AG20443 (cell line): ENCODE results near the gene NKTR.
"Not testable (repeated sequence)": the region's sequence is repeated elsewhere in the genome, so short reads cannot be mapped to it uniquely, and the experiment has no call there.

Source experiments
- DNase-seq: peaks from one replicate; pipeline ENCODE4 v3.0.0; 2012; ENCODE audit warnings: low spot score, mixed read lengths

Gene NKTR

DNA sequence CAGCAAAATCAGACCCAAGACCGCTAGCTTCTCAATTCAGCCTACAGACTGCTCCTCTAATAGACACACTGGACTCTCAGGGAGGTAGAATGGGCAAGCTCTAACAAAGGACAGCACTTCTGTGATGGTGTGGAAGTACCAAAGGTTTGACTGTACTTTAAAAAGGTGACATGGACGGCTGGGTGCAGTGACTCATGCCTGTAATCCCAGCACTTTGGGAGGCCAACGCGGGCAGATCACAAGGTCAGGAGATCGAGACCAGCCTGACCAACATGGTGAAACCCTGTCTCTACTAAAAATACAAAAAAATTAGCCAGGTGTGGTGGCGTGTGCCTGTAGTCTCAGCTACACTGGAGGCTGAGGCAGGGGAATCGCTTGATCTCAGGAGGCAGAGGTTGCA, 3.4 kb upstream of the NKTR start:
- not testable (repeated sequence) for DNase-seq

DNA sequence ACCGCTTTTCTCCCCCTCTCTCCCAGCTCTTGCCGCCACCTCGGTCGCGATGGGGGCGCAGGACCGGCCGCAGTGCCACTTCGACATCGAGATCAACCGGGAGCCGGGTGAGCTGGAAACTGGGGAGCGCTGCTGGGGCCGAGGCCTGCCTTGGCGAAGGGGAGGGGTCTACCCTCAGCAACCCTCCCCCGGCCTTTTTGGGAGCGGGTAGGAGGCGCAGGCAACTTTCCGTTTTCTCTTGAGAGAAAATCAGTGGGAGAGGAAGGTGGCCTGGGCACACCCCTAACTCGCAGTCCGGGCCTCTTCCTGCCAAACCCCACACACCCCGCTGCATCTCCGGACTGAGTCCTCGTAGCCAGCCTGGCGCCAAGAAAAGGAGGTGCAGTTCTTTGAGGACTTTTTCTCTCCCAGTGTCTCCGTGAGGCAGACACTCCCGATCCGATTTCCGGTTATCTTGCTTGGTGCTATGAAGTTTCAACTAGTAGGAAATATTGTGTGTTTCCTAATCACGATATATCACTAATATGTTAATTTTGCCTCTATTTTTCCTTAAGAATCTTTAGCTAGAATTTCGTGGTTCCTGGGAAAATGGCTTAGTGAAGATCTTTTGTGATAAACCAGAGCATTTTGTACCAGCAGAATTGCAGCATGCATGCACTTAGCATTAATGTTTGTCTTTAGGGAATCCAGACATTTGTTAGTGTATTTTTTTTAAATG, 631 bp downstream of the NKTR start:
- DNase-seq: peak; percentile 69

DNA sequence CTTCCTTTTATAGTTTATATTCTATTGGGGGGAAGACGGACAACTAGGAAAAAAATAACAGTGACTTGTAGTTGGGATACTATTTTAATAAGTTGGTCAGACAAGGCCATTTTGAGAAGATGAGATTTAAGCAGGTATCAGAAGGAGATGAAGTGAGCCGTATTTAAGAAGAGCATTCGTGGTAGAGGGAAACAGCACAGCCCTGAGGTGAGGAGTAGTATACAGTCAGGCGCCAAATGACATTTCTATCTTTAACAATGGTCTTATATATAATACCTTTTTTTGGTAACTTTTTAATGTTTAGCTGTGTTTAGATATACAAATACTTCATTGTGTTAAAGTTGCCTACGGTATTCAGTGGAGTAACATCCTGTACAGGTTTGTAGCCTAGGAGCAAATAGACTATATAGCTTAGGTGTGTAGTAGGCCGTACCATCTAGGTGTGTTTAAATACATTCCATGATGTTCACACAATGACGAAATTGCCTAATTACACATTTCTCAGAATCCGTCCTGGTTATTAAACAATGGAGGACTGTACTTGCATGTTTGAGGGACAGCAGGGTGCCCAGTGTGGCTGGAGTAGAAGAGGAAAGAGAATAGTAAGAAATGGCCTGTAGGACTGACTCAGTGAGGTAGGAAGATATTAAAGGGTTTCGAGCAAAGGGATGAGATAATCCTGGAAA, 1.6 kb downstream of the NKTR start:
- DNase-seq: no peak

DNA sequence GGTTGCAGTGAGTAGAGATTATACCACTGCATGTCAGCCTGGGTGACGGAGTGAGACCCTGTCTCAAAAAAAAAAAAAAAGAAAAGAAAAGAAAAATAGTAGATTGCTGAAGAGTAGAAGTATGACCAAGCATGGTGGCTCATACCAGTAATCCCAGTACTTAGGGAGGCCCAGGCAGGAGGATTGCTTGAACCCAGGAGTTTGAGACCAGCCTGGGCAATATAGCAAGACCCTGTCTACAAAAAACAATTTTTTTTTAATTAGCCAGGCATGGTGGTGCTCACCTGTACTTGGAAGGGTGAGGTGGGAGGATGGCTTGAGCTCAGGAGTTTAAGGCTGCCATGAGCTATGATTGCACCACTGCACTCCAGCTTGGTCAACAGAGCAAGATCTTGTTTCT, 2.5 kb downstream of the NKTR start:
- DNase-seq: no peak

DNA sequence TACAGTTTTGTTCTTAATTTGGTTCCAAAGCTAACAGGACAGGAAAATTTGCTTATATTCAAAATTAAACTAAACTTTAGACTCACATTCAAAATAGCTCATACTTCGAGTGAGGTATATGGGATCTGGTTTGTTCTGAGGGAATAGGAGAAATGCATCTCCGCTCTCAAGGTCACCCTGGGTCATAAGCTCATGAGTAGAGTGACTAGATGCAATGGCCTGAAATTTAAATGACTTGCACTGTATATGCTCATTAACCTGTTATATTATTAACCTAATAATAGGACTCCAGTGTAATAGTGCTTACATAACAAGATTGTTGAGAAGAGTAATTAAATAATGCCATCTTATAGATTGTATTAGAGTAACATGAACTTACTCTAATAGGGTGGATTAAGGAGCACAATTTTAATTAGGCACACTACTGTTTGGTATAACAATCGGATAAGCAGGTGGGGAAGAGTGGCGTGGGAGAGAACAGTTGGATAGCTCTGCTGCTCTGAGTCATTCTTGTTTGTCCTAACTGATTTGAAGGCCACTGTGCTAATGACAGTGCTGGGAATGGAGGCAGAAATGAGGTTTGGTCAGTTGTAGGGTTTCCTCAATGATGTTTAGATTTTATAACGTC, 5.2 kb downstream of the NKTR start:
- DNase-seq: peak; percentile 14

DNA sequence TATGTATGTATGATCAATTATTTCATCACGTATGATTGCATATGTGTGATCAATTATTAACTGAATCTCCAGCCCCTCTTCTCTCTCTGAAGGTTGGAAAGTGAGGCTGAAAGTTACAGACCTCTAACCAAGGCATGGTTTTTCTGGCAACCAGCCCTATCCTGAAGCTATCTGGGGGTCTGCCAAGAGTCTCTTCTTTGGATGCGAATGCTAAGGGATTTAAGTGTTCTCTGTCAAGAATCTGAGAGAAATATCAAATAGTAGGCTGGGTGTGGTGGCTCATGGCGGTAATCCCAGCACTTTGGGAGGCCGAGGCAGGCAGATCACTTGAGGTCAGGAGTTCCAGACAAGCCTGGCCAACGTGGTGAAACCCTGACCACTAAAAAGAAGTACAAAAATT, 8.1 kb downstream of the NKTR start:
- DNase-seq: peak; percentile 9

DNA sequence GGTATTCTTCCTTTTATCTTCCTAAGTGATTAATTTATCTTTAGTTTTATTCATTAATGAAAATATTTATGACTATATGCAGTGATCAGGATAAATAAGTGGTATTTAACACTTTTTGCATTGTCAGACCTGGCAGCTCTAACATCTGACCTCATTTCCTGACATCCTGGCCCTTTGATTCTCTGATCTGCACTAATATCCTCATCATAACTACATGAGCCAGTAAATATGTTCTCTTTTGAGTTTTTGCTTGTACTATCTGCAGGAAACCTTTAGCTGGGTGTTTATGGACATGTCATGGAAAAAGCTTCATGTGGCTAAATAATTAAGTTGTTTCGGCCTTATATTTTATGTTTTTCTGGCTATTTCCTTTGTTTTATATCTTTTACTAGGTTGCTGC, 10.5 kb downstream of the NKTR start:
- DNase-seq: no peak

DNA sequence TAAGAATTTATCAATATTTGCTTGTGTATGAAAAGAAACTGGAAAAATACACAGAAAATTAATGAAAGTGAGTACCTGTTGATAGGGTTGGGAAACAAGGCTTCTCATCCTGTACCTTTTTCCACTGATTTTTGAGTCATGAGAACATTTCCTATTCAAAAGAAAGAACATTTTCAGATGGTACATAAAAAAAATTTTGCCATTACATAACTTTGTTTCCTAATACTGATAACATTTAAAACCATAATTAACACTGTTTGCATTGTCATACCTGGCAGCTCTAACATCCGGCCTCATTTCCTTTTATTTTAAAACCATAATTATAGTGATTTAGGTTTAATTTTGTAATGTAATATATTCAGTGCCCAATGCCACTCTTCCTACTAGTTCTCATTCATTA, 11.7 kb downstream of the NKTR start:
- no peak for DNase-seq

DNA sequence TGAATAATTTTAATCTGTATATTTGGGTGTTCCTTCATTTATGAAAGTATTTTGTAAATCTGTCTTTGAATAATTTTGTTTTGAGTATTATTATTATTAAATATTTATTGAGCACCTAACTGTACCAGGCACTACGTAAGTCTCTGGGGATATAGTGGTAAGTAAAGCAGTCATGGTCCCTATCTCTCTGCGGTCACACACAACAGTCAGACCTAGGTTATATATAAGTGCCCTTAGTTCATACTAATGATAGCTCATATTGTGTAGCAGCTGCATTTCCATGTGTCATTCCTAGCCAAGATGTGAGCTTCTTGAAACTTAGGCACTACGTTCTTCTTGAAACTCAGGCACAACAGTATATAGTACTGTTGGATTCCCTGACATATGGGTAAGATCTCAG, 12.4 kb downstream of the NKTR start:
- no peak for DNase-seq

DNA sequence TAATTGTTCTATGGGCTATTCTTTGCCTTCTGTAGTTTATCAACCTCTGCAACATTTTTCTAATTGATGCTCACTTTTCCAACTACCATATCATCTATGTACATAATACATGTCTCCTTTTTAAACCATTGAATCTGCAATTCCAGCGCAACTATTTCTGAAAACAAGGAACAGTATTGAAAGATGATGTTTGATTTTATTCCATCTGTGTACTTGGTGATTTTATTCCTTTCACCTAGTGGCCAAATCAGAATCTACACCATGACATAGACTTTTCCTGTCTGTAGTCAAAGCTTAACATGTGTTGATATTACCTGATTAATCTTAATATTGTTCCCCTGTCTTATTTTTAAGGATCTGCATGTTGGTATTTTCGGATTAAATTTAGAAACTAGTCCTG, 13.0 kb downstream of the NKTR start:
- no peak for DNase-seq

DNA sequence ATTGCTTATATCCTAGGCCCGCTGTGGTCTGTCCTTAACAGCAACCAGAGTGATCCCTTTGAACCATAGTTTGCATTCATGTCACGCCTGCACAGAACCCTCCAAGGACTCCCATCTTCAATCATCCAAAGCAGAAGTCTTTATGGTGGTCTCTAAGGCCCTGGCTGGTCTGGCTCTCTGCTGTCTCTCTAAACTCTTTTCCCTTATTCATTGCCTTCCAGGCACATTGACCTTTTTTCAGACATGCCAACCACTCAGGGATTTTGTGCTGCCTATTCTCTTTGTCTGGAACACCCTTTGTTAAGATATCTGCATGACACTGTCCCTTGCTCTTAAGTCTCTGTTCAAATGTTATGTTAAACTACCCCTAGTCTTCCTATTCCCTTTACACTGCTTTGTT, 31.1 kb downstream of the NKTR start:
- DNase-seq: no peak

DNA sequence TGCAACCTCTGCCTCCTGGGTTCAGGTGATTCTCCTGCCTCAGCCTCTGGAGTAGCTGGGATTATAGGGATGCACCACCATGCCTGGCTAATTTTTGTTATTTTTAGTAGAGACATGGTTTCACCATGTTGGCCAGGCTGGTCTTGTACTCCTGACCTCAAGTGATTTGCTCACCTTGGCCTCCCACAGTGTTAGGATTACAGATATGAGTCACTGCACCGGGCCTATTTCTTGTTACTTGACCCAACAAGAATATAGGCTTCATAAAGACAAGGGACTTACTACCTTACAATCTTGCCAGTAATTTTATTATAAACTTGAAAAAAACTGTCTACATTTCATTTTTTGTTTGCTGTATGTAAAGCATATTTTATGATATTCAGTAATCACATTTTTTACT, 31.7 kb downstream of the NKTR start:
- DNase-seq: no peak

DNA sequence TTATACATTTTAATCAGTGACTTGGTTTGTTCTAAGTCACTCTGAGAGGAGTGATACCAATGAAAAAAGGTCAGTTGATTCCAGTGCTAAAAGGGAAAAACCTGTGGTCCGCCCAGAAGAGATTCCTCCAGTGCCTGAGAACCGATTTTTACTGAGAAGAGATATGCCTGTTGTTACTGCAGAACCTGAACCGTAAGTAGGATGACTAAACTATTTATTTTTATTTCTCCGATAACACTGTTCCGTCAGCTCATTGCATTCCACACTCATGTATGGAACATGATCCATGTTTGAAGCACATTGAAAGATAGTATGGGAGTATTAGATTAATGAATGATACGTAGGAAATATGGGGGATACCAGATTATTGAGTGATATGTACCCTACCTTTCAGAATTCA, 33.1 kb downstream of the NKTR start:
- no peak for DNase-seq

DNA sequence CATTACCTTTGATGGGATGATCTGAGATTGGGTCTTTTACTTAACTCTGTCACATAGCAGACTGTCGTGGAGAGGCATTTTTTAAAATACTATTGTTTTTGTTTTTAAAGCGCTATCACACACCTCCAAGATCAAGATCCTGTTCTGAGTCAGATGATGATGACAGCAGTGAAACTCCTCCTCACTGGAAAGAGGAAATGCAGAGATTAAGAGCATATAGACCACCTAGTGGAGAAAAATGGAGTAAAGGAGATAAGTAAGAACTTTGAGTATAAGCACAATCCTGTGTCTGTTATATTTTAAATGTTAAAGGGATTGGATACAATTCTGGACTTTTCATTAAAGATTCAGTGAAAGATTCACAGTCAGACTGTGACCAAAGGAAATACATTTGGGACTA, 34.6 kb downstream of the NKTR start:
- no peak for DNase-seq

DNA sequence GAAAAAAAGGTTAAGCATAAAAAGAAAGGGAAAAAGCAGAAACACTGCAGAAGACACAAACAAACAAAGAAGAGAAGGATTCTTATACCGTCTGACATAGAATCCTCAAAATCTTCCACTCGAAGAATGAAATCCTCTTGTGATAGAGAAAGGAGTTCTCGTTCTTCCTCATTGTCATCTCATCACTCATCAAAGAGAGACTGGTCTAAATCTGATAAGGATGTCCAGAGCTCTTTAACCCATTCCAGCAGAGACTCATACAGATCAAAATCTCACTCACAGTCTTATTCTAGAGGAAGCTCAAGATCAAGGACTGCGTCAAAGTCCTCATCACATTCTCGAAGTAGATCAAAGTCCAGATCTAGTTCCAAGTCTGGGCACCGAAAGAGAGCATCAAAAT, 36.5 kb downstream of the NKTR start:
- DNase-seq: no peak

DNA sequence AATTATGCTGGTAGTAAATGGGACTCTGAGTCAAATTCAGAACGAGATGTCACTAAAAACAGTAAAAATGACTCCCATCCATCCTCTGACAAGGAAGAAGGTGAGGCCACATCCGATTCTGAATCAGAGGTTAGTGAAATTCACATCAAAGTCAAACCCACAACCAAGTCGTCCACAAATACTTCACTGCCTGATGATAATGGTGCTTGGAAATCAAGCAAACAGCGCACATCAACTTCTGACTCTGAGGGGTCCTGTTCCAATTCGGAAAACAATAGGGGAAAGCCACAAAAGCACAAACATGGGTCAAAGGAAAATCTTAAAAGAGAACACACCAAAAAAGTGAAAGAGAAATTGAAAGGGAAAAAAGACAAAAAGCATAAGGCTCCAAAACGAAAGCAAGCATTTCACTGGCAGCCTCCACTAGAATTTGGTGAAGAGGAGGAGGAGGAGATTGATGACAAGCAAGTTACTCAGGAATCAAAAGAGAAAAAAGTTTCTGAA, 37.9 kb downstream of the NKTR start:
- DNase-seq: no peak

DNA sequence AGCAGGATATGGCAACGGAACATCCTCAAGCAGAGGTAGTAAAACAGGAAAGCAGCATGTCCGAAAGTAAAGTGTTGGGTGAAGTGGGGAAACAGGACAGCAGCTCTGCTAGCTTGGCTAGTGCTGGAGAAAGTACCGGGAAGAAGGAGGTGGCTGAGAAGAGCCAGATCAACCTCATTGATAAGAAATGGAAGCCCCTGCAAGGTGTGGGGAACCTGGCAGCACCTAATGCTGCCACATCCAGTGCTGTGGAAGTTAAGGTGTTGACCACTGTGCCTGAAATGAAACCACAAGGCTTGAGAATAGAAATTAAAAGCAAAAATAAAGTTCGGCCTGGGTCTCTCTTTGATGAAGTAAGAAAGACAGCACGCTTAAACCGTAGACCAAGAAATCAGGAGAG, 38.7 kb downstream of the NKTR start:
- DNase-seq: no peak

DNA sequence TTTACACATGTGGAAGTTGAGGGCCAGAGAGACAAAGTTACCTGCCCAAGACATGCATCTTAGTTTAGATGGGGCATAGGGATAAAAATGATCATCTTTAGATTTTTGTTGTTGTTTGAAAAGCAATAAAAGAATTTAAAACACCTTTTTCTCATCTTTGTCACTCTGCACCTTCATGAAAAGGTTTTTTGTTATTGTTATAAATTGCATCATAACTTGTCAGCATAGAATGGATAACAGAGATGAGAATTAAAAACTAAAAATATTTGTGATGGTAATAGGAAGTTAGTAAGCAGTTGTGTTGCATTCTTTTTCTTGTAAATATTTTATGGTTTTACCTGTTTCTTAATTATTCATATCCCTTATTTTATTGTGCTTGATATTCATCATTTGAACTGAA, 39.6 kb downstream of the NKTR start:
- DNase-seq: no peak

DNA sequence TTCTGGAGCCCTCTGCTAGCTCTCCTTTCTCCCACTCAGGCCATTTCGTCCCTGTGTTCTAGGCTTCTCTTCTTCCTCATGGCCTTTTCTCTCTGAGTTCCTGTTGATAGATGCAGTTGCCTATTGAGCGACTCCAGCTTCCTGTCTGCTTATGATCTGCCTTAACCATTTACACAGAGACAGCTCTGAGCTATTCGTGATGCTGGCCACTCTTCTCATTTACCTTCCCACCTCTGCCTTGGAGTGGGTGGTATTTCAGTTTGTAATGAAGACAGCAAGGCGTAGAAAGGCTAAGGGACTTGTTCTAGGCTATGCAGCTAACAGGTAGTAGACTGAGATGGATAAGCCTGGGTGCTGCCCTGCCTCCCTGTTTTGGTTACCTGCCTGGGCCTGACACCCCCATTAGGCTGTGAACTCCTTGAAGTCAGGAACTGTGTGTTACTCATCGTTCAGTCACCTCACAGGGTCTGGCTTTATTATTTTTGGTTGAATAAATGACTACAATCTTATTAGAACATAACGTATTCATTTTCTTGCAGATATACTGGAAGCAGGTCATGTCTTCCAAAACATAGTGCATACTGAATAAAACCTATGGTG, 40.4 kb downstream of the NKTR start:
- DNase-seq: no peak

DNA sequence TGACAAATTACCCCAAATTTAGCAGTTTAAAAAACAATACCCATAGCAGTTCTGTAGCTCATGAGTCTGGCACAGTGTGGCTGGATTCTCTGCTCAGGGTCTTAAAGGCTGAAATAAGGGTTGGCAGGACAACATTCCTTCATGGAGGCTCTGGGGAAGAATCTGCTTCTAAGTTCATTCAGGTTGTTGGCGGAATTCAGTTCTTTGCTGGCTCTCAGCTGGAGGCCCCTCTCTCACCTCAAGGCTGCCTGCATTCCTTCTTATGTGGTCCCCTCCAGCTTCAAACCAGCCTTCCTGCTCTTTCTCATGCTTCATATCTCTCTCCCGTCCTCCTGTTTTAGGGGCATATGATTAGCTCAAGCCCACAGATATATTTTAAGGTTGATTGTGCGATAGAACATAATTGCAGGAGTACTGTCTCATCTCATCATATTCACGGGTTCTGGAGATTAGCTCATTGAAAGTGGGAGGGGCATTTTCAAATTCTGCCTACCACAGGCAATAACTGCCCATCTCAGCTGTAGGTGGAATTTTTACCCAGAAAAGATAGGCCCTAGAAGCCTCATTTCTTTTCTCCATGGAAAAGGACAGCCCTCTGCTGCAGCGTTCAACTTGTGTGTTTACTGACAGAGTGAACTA, 47.5 kb downstream of the NKTR start:
- no peak for DNase-seq

DNA sequence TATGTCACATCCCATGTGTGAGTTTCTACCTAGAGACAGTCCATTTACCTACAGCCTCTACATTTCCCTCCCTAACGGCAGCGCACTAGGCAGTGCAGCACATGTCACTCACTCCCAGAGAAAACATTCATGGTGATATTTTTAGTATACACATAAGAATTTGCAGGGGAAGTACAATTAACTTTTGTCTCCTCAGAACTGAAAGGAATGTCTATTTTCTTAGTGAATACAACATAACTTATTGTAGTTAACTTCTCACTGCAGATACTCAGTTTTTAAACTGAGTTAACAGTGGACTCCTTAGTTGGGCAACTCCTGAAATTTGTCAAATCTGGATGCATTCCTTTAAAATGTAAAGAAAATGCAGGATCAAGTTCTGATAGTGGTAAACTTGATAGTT, 48.5 kb downstream of the NKTR start:
- DNase-seq: no peak

DNA sequence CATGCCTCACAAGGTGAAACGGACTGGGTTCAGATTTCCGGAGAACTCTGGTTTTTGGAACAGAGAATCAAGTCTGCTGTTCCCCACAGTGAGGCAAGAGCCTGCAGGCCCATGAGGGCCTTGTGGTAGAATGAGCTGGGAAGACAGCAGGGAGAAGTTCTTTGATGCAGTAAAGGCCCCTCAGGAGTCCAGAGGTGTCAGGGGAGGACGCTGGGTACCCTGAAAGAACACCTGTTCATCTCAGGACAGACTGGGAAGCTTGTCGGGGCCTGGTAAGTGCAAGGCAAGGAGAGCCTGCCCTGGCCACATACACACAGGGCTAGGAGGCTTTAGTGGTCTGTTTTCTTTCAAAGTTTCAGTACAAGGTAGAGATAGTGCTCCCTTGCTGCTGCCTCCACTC, 49.3 kb downstream of the NKTR start:
- DNase-seq: no peak
